ENCODE results near the gene DLL4.

Gene DLL4

GRCh38 chr15:40960925-40961324 is 31.8 kb downstream of the DLL4 start:
- no peak for TF ChIP-seq REST (IDR thresholded peaks at IDR 0.05; ENCODE audit: insufficient read depth in 1 of 2, low read depth in 2 of 2, low read length in 2 of 2)
- no peak for TF ChIP-seq SIN3A (IDR thresholded peaks at IDR 0.05; ENCODE audit: borderline replicate concordance, insufficient read depth, low read length)
- TF ChIP-seq TAF1 (IDR thresholded peaks at IDR 0.05; ENCODE audit: borderline replicate concordance, insufficient read depth, low read length): no peak
- no peak for TF ChIP-seq FOXP2 (optimal IDR thresholded peaks at IDR 0.05; ENCODE audit: borderline replicate concordance, extremely low read depth, extremely low read length, insufficient read depth)
- no peak for TF ChIP-seq POLR2AphosphoS5 (IDR thresholded peaks at IDR 0.05; ENCODE audit: low read depth, low read length)

- TF ChIP-seq TAF1 (IDR thresholded peaks at IDR 0.05; ENCODE audit: borderline replicate concordance, insufficient read depth, low read length) (no peak), REST (IDR thresholded peaks at IDR 0.05; ENCODE audit: insufficient read depth in 1 of 2, low read depth in 2 of 2, low read length in 2 of 2) (no peak), FOXP2 (optimal IDR thresholded peaks at IDR 0.05; ENCODE audit: borderline replicate concordance, extremely low read depth, extremely low read length, insufficient read depth) (no peak), POLR2AphosphoS5 (IDR thresholded peaks at IDR 0.05; ENCODE audit: low read depth, low read length) (no peak), SIN3A (IDR thresholded peaks at IDR 0.05; ENCODE audit: borderline replicate concordance, insufficient read depth, low read length) (no peak)
These were observed 34.1 kb downstream of the DLL4 start for GRCh38 chr15:40963201-40963600.

GRCh38 chr15:40964006-40964405 is 34.9 kb downstream of the DLL4 start:
- TF ChIP-seq TAF1 (IDR thresholded peaks at IDR 0.05; ENCODE audit: borderline replicate concordance, insufficient read depth, low read length): no peak
- TF ChIP-seq POLR2AphosphoS5 (IDR thresholded peaks at IDR 0.05; ENCODE audit: low read depth, low read length): no peak
- no peak for TF ChIP-seq FOXP2 (optimal IDR thresholded peaks at IDR 0.05; ENCODE audit: borderline replicate concordance, extremely low read depth, extremely low read length, insufficient read depth)
- no peak for TF ChIP-seq SIN3A (IDR thresholded peaks at IDR 0.05; ENCODE audit: borderline replicate concordance, insufficient read depth, low read length)
- TF ChIP-seq REST (IDR thresholded peaks at IDR 0.05; ENCODE audit: insufficient read depth in 1 of 2, low read depth in 2 of 2, low read length in 2 of 2): no peak

- no peak for TF ChIP-seq TAF1 (IDR thresholded peaks at IDR 0.05; ENCODE audit: borderline replicate concordance, insufficient read depth, low read length)
- TF ChIP-seq REST (IDR thresholded peaks at IDR 0.05; ENCODE audit: insufficient read depth in 1 of 2, low read depth in 2 of 2, low read length in 2 of 2): no peak
- TF ChIP-seq SIN3A (IDR thresholded peaks at IDR 0.05; ENCODE audit: borderline replicate concordance, insufficient read depth, low read length): no peak
- no peak for TF ChIP-seq FOXP2 (optimal IDR thresholded peaks at IDR 0.05; ENCODE audit: borderline replicate concordance, extremely low read depth, extremely low read length, insufficient read depth)
- no peak for TF ChIP-seq POLR2AphosphoS5 (IDR thresholded peaks at IDR 0.05; ENCODE audit: low read depth, low read length)
These were observed 35.5 kb downstream of the DLL4 start for GRCh38 chr15:40964634-40965033.
